ENCODE data around the gene RETSAT.

Gene RETSAT

GRCh38 chr2:85354286-85355072, at the start of gene RETSAT, which contains the start of gene ELMOD3:
Gene RETSAT, minus strand, starts transcription at chr2:85354528. Its CDS starts 21 bp downstream, at chr2:85354507.
Gene ELMOD3, plus strand, starts transcription at chr2:85354769. Its CDS starts 2,430 bp downstream, at chr2:85357199.
- intact Hi-C loops (cut with DNase I) = loop anchor here (2.0 kb wide), 1 partner anchor 64 kb away; the partner anchor contains the start of gene SH2D6
- peak; percentile 91 to 99 (median 94) for DNase-seq

- intact Hi-C loops (cut with DNase I) = no loop called here
- peak in 1 of 10 donors; percentile 82 for DNase-seq
These were observed 47.5 kb upstream of the RETSAT start for GRCh38 chr2:85401844-85402243.

DNA sequence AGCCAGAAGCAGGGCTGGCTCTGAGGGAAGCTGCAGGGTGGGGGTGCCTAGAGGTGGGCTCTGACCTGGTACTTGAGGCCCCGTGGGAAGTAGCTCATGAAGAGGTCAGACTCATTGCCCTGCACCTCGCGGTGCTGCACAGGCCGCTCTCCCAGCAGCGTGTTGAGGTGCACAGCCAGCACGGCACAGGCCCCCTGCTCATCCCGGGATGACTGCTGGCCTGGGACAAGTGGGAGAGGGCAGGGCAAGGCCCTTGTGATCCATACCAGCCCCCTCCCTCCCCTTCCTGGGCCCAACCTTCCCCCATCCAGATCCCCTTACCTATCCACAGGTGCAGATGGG, 47.1 kb upstream of the RETSAT start:
- intact Hi-C loops (cut with DNase I) = no loop called here
- peak in 2 of 10 donors; percentile 19 to 62 for DNase-seq

DNA sequence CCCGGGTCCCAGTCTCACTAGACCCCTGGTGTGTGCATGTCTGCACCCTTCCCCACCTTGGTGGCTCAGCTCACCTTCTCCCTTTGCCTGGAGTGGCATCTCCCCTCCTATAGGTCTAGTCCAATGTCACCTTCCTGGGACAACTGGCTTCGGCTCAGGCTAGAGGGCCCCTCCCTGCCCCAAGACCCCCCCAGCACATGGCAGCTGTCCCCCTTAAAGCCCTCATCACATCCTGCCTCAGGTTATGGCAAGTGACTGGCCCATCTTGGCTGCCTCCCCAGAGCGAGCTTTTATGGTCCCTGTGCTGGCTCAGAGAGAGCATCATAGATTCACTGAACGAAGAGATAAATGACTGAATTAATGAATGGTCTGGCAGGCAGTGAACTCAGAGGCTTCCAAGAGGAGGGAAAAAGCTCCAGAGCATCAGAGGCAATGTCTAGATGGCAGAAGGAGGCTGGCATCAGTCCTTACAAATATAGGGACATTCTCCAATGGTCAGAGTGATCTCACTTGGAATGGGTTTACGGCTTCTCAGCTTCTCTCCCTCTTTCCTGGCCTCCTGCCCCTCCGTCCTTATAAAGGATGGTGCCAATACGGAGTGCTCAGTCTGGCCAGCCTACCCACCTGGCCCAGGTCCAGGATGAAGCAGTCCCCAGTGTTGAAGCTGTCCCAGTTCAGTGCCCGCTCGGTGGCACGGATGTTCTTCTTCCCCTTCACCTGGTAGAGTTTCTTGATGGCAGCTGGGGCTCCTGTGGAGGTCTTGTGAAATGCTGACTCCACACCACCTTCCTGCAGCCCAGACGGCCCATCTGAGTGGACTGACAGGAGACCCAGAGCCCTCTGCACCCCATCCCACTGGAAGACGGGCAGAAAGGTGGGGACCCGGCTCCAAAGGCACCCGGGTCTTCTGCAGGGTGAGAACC, 46.5 kb upstream of the RETSAT start:
- intact Hi-C loops (cut with DNase I) = no loop called here
- peak in 3 of 10 donors; percentile 39 to 59 (median 40) for DNase-seq

GRCh38 chr2:85400023-85400422, 45.7 kb upstream of the RETSAT start:
- DNase-seq = peak in 2 of 10 donors; percentile 7 to 39
- intact Hi-C loops (cut with DNase I) = no loop called here

GRCh38 chr2:85399183-85399455, 44.8 kb upstream of the RETSAT start:
- peak in 1 of 10 donors; percentile 57 for DNase-seq
- intact Hi-C loops (cut with DNase I) = no loop called here

- intact Hi-C loops (cut with DNase I) = no loop called here
- DNase-seq = peak in 3 of 10 donors; percentile 43 to 76 (median 65)
These were observed 44.3 kb upstream of the RETSAT start for GRCh38 chr2:85398426-85399182.

DNA sequence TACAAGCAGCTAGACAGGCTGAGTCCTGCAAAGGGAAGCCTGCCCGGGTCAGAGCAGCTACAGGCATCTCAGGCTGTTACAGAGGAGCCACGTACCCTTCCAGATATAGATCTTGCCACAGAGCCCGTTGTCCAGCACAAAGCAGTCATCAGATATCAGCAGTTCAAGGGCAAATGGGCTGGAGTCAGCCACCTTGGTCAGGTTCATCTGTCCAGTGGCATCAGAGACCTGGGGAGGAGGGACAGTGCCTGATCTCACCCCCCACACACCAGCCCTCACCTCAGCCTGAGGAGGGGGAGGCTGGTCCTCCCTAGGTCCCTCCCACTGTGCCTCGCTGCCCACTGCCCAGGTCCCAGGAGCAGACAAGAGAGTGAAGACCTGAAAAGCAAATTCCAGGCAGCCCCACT, 43.6 kb upstream of the RETSAT start:
- peak in 3 of 10 donors; percentile 25 to 61 (median 31) for DNase-seq
- intact Hi-C loops (cut with DNase I) = no loop called here

DNA sequence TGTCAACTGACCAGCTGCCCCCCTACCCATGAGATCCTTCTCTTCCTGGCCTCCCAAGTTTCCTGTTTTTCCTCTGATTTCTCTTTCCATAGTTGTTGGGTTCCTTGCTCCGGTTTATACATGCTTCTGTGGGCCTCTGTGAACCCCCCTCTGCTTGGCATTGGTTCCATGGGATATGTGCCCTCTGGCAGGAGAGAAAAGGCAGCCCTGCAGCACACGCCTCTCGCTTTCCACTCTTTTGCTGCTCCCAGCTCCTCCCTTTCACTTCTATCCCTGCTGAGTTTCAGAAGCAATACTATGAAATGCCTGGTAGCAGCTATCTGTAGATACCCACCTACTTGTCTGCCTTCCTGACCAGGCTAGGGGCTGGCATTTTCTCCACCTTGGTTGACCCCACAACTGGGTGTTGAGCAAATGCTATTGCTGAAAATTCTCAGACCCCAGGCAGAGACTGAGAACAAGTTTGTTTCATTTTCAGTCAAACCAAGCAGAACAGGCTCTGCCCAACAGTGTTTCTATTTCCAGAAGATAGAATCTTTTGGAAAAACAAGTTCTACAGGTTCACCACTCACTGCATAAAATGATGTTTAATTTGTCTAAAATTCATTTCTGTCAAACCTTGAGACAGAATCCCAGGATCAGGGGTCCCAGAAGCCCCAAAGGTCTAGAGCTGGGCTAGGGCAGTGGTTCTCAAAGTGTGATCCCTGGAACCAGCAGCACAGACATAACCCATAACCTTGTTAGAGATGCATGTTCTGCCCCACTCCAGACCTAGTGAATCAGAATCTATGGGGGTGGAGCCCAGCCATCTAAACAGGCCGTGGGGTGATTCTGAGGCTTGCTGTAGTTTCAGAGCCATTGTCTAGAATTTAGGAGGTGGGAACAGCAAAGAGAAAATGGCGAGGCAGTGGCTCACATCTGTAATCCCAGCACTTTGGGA, 42.5 kb upstream of the RETSAT start:
- intact Hi-C loops (cut with DNase I) = no loop called here
- DNase-seq = peak in 3 of 10 donors; percentile 43 to 64 (median 51)

DNA sequence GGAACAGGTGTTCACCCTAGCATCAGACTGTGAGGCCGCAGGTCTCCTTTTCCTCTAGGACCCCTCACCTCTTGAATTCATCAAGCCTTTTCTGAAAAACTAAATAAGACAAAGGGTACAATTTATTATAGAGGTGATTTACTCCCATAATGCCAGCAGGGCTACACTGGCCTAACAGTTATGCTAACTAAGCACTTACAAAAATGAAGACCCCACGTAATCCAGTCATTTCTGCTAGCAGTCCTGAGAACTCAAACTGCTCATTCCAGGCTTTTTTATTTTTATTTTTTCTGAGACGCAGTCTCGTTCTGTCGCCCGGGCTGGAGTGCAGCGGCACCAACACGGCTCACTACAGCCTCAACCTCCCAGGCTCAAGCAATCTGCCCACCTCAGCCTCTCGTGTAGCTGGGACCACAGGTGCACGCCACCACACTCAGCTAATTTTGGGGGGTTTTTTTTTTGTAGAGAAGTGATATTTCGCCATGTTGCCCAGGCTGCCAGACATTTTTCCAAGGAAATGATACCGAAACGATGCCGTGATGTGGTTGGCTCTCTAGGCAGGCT, 41.7 kb upstream of the RETSAT start:
- DNase-seq = peak in 3 of 10 donors; percentile 17 to 34 (median 32)
- intact Hi-C loops (cut with DNase I) = no loop called here

- intact Hi-C loops (cut with DNase I) = no loop called here
- peak in 3 of 10 donors; percentile 39 to 69 (median 62) for DNase-seq
These were observed 40.6 kb upstream of the RETSAT start for GRCh38 chr2:85394976-85395375.

- DNase-seq = peak in 9 of 10 donors; percentile 41 to 92 (median 52)
- intact Hi-C loops (cut with DNase I) = no loop called here
These were observed 39.9 kb upstream of the RETSAT start for GRCh38 chr2:85394261-85394681.

DNA sequence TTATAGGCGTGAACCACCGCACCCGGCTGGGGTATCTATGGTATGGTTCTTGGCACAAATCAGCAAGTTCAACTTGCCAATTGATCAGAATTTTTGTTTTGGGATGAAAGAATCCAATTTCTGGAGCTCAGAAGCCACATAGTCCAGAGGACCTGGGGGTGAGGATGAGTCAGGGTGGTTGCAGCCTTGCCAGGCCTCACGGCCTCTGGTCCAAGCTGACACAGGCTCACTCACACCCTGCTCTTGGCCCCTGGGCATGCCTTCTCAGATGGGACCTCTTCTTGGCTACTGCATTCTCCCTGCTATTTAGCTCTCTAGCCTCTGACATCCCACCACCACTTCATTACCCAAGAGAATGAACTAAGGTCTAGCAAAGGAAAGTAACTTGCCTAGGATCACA, 39.5 kb upstream of the RETSAT start:
- peak in 1 of 10 donors; percentile 78 for DNase-seq
- intact Hi-C loops (cut with DNase I) = no loop called here

GRCh38 chr2:85390941-85391669, 36.8 kb upstream of the RETSAT start:
- intact Hi-C loops (cut with DNase I) = no loop called here
- DNase-seq = peak; percentile 28 to 92 (median 60)

GRCh38 chr2:85388878-85389538, 34.7 kb upstream of the RETSAT start:
- peak in 2 of 10 donors; percentile 14 to 42 for DNase-seq
- intact Hi-C loops (cut with DNase I) = no loop called here

- intact Hi-C loops (cut with DNase I) = no loop called here
- DNase-seq = no peak
These were observed 33.4 kb upstream of the RETSAT start for GRCh38 chr2:85387754-85388153.

DNA sequence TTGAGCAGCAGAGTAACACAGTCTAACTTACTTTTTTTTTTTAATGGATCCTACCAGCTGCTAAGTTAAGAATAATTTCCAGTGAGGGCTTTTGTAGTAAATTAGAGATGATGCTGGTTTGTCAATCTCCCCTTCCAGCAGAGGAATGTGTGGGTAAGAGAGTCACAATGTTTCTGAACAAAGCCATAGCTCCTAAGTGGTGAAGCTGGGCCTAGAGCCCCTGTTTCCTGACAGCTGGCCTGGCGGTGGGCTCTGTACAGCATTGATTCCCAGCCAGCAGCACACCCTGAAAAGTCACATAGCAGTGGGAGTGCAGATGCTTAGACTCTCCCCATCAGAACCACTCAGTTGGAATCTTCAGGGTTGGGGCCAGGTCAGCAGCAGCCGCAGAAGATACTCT, 31.4 kb upstream of the RETSAT start:
- intact Hi-C loops (cut with DNase I) = no loop called here

GRCh38 chr2:85383850-85384249, 29.5 kb upstream of the RETSAT start:
- DNase-seq = no peak
- intact Hi-C loops (cut with DNase I) = no loop called here

More for the DNA sequence above, 31.4 kb upstream of the RETSAT start:
- peak in 2 of 10 donors; percentile 1 to 37 for DNase-seq

Data from posterior cingulate gyrus (tissue), 11 donors.